Esophagus muscularis mucosa (tissue), 3 donors: Measurements from ENCODE around the gene PGAM5.

Source experiments
- POLR2A ChIP-seq: fragments of 450-650 bp; IDR thresholded peaks from one replicate; pipeline ENCODE4 v1.6.1; 2017; ENCODE audit warnings: antibody characterized with exemption, moderate library complexity, mild to moderate bottlenecking, low read depth
- TF ChIP-seq, protein P1 (sequence below), 3 experiments: fragments of 200-600 bp in 2 of 3; fragments of 450-650 bp in 1 of 3; sonication (generic) in 2 of 3; IDR thresholded peaks; one replicate each; pipeline ENCODE4 v1.5.1; 2017 to 2019; ENCODE audit warnings: antibody characterized with exemption in 3 of 3, mild to moderate bottlenecking in 2 of 3, moderate library complexity in 1 of 3

DNA sequence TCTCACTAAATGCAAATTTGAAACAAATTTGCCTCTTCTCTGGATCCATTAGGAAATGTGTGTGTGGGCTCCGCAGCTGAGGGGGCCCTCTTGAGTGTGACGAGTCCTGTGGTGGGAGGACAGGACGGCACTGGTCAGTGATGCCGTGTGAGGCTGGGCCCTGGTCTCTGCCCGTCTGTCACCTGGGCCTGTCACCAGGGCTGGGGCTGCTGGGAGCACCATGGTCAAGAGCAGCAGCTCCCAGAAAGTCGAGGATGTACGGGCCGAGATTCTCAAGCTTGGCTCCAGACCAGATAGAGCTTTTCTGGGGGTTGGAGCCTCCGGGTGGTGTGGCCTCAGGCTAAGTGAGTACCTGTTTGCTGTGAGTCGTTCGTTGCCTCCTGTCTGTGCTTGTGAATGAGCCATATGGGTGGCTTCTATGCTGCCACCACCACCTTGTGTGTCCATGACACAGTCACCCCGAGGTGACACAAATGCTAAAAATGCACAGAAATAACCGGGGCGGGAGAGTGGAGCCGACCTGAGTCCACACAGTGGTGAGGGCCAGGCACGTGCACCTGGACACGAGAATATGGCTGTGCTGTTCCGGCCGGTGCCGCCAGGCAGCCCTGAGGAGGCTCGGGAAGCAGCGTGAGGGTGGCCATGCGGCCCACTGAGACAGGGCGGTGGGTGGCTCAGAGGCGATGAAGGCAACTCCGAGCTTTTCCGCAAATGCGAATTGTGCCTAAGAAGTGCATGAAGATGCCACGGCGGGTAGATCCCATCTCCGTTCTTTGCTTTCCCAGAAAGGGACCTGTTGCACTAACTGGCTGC, 8.7 kb downstream of the PGAM5 start:
- TF ChIP-seq, protein P1, sequence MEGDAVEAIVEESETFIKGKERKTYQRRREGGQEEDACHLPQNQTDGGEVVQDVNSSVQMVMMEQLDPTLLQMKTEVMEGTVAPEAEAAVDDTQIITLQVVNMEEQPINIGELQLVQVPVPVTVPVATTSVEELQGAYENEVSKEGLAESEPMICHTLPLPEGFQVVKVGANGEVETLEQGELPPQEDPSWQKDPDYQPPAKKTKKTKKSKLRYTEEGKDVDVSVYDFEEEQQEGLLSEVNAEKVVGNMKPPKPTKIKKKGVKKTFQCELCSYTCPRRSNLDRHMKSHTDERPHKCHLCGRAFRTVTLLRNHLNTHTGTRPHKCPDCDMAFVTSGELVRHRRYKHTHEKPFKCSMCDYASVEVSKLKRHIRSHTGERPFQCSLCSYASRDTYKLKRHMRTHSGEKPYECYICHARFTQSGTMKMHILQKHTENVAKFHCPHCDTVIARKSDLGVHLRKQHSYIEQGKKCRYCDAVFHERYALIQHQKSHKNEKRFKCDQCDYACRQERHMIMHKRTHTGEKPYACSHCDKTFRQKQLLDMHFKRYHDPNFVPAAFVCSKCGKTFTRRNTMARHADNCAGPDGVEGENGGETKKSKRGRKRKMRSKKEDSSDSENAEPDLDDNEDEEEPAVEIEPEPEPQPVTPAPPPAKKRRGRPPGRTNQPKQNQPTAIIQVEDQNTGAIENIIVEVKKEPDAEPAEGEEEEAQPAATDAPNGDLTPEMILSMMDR (IDR thresholded peaks at IDR 0.05): no peak
- TF ChIP-seq POLR2A: no peak
